Inflammatory macrophage treated with lipopolysaccharide for 1 hour (primary cell): ENCODE data around the gene LACTB.
"Not testable (repeated sequence)": the region's sequence is repeated elsewhere in the genome, so short reads cannot be mapped to it uniquely, and the experiment has no call there.

Experiments used
- DNase-seq, 2 donors: peaks; one replicate each; pipeline ENCODE4 v3.0.0-alpha.2; 2020 to 2022

LACTB gene

DNA sequence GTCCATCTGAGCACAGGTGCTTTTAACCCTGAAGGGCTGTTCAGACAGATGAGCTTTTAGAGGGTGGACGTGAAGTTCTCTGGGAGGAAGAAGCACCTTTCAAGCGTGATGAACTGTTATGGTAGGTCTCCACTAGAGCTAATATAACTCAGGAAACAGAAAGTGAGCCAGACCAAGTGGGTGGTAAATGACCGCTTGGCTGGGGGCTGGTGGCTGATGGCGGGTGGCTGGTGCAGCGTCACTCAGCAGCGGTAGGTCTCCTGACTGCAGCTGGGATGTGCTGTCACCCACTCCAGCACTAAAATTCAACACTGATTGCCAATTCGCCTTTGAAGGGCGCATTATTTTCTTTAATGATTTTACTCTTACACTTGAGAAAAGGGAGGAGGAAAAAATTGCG, 31.2 kb upstream of the LACTB start:
- no peak for DNase-seq

DNA sequence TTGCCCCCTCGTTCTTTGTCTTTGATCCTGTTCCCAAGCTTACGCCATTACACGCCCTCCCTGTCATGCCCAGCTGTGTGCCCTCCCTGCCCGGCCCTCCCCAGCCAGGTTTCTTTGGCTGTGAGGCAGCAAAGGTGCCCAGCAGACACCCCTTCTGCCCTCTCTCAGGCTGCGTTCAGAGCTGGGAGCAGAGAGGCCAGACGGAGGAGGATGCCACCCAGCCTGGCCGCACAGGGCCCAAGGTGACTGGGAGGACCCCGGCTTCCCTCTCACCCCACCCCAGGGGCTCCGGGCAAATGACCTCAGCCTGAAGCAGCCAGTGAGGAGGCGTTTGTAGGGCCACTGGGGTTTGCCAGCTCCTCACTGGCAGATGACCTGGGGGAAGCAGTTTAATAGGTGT, 30.8 kb upstream of the LACTB start:
- DNase-seq: no peak

DNA sequence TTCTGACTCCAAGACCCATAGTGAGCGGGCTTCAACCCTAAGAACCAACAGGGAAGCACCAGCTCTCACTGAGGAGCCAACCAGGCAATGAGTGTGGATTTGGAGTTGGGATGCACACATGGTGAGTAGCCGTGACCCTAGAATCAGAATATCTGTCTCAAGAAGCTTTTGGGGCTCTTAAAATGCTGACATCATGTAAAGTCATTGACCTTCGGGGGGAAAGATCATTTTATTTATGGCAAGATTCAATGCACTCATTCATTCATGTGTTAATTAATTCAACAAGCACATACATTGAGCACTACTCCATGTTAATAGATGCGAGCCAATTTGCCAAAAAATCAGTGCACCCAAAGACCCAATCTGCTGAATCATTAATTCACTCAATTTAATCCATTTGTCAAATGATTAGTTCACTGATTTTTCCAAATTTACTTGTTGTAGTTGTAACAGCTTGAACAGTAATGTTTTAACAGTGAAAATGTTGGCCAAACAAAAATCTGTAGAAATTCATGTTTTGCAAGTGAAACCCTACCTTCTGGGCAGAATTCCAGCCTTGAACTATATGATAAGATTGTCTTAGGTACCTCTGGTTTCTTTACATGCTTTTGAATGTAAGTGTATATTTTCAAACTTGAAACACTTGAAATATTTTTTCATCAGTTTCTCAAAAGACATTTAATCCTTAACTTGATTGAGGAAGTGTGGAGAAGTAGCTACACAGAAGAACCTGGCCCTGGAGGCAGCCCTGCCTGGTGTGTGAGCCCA, 29.8 kb upstream of the LACTB start:
- DNase-seq: no peak

DNA sequence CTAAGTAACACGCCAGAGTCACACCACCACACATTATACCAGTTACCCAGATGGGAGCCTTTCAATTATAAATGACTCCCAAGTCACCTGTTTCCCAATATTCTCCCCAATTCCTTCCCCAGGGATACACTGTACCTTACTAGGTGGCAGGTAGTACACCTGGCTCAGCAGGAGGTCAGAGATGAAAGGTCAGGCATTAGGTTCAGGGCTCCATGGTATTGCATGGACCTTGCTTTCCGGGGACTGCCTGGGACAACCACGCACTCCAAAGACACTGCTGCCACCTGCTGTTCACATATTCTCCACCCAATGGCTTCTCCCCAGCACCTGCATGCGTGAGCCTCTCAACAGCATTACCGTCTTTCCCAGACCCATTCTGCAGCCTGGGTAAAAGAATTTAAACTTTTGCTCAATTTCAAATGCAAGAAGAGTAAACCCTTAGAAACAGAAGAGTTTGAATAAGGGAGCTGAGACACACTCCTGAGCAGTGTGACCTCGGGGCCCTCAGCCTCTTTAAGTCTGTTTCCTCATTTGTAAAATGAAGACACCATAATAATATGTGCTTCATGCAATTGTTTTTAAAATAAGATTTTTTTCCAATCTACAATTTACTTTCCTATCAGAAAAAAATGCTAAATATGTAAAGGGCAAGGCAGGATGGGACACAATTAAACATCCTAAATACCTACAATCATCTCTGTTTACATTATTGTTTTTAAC, 28.0 kb upstream of the LACTB start:
- peak; percentile 44 to 84 for DNase-seq

DNA sequence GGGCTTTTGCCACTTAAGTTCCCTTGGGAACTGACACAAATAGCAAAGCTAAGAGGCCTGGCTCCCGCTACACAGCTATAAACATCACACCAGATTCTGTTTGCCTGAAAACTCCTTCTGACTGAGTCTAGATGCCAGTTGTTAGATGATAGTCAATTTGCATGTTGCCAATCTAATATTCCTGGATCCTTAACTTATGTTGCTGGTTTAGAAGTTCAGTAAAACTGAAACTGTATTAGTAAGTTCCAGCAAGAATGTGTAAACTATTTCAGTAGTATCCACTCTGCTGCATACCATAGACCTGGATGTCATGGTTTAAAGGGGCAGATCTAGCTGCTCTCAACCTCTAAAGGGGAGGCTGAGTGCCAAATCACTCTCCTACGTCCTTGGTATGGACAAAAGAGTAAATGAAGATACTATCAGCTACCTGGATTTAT, 27.1 kb upstream of the LACTB start:
- DNase-seq: no peak

GRCh38 chr15:63096178-63096577, 25.5 kb upstream of the LACTB start:
- no peak for DNase-seq

DNA sequence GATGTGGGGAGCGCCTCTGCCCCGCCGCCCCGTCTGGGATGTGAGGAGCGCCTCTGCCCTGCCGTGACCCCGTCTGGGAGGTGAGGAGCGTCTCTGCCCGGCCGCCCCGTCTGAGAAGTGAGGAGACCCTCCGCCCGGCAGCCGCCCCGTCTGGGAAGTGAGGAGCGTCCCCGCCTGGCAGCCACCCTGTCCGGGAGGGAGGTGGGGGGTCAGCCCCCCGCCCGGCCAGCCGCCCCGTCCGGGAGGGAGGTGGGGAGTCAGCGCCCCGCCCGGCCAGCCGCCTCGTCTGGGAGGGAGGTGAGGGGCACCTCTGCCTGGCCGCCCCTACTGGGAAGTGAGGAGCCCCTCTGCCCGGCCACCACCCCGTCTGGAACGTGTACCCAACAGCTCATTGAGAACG, 22.8 kb upstream of the LACTB start:
- not testable (repeated sequence) for DNase-seq

GRCh38 chr15:63099581-63099980, 22.1 kb upstream of the LACTB start:
- not testable (repeated sequence) for DNase-seq

- DNase-seq: peak in 1 of 2 donors; percentile 33
These were observed 18.2 kb upstream of the LACTB start for GRCh38 chr15:63103416-63103815.

- peak; percentile 49 to 75 for DNase-seq
These were observed 16.9 kb upstream of the LACTB start for GRCh38 chr15:63104727-63105126.

DNA sequence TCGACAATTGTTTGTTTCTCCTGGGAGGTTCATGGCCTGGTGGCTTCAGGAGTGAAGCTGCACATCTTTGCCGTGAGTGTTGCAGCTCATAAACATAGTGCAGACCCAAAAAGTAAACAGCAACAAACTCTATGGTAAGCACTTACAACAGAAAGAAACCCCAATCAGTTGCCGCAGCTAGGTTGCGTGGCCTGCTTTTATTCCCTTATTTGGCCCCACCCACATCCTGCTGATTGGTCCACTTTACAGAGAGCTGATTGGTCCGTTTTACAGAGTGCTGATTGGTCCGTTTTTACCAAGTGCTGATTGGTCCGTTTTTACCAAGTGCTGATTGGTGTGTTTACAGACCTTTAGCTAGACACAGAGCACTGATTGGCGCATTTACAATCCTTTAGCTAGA, 16.3 kb upstream of the LACTB start:
- DNase-seq: not testable (repeated sequence)

- DNase-seq: no peak
These were observed 13.6 kb upstream of the LACTB start for GRCh38 chr15:63107895-63108546.

DNA sequence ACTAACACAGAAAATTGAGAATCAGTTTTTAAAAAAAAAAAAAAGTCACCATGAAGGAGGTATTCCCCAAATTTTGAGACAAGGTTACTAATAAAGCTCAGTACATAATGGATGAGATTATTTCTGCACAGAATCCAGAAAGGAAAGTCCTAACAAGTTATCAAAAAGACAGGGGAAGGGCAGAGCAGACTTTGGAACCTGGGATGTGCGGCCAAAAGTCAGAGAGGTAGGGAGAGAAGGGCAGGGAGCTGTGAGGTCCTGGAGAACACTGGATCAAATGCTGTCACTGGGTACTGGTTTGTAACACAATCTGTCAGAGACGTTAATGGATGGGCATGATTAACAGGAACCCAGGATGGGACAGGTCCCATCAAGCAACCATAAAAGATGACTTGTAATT, 12.2 kb upstream of the LACTB start:
- DNase-seq: no peak

DNA sequence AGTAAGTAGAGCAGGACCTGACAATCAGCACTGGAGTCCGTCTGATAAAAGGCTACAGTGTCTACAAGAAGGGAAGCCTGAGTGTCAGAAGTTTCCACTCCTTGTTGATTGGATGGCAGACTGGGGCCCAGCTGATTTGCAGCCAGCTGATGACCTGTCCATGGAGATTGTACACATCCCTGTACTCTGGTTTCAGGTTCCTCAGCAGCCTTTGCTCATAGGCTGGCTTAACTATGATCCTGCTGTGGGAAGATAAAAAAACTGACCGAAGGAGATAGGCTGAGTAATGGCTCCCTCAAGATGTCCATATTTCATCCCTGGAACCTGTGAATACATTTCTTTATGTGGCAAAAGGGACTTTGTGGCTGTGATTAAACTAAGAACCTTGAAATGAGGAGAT, 11.7 kb upstream of the LACTB start:
- no peak for DNase-seq

DNA sequence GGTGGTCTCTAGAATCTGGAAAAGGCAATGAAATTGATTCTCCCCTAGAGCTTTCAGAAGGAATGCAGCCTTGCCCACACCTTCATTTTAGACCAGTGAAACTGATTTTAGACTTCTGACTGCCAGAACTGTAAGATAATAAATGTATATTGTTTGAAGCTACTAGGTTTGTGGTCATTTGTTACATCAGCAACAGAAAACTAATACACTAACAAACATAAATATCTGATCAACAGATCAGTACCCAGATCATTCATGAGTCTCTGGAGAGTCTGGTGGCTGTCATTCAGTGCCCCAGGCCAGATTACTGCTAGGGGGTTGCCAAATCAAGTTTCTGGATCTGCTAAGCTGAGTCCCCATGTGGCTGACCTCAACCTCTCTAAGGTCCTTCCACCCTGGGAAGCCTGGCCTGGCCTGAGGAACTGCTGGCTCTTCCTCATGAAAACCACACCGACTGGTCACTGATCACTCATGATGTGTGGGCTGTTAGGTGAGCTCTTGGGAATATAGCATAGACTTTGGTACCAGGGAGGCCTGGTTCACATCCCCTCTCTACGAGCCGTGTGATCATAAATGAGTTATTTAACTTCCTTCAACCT, 11.1 kb upstream of the LACTB start:
- no peak for DNase-seq

- no peak for DNase-seq
These were observed 10.2 kb upstream of the LACTB start for GRCh38 chr15:63111481-63111880.

GRCh38 chr15:63112871-63113270, 8.8 kb upstream of the LACTB start:
- DNase-seq: no peak

- no peak for DNase-seq
These were observed 7.2 kb upstream of the LACTB start for GRCh38 chr15:63114465-63114864.

GRCh38 chr15:63118854-63119253, 2.8 kb upstream of the LACTB start:
- DNase-seq: no peak

DNA sequence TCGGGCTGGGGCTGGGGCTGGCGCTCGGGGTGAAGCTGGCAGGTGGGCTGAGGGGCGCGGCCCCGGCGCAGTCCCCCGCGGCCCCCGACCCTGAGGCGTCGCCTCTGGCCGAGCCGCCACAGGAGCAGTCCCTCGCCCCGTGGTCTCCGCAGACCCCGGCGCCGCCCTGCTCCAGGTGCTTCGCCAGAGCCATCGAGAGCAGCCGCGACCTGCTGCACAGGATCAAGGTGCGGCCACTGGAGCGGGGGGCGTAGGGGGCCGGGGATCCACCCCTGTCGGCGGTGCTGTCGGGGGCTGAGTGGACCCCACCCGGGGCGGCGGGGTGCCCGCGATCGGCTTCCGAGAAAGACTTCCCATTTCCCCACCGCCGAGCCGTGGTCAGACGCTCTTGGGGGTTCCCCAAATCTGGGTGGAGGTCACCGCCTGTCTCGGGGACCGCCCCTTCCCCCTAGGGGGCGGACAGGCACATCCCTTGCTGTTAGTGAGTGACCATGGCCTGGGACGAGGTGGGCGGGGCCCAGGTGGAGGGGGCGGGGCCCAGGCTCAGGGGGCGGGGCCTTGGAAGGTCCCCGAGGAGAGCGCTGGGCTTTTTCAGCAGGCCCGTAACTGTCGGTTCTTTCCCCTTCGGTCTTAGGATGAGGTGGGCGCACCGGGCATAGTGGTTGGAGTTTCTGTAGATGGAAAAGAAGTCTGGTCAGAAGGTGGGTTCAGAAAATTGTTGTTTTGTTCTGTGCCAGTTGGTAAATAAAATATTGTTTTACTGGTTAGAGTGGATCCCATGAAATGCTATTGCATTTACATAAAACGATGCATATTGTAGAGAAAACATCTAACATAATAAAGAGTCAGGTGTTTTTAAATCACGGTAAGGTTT, 578 bp downstream of the LACTB start:
- DNase-seq: peak; percentile 97 to 98

DNA sequence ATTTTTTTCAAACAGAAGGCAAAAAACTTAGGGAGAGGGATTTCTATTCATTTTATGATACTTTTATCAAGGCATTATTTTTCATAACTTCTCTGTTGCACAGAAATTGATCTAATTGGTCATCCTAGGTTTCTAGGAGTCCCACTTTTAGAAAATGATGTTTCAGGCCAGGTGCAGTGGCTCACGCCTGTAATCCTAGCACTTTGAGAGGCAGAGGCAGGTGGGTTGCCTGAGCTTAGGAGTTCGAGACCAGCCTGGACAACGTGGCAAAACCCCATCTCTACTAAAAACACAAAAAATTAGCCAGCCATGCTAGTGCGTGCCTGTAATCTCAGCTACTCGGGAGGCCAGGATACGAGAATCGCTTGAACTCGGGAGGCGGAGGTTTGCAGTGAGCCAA, 2.8 kb downstream of the LACTB start:
- DNase-seq: no peak

DNA sequence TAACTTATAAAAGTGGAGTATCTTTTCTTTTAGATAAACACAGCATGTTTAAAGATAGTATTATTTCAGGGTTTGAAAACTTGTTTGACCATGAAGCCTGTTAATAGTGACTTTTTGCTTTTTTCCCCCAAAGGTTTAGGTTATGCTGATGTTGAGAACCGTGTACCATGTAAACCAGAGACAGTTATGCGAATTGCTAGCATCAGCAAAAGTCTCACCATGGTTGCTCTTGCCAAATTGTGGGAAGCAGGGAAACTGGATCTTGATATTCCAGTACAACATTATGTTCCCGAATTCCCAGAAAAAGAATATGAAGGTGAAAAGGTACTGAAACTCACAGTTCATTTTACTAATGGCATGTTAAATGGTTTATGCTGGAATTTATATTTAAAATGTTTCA, 5.1 kb downstream of the LACTB start:
- no peak for DNase-seq

DNA sequence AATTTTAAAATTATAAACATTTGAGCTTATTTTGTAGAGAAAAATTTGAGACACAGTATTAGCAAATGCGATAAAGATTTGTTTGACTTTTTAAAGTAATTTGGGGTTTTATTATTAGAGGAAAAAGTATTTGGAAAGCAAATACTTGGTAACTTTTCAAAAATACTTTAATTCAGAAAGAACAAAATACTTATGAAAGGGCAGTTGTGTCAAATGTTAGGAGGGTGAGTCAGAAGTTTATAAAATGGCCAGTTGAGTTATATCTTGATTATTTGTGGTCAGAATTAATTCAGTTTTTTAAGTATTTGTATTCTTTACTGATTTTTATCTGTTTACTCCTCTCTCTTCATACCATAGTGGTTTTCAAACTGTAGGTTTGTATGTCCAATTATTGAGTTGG, 12.1 kb downstream of the LACTB start:
- DNase-seq: no peak
